Panc1 (cell line): Measurements from ENCODE around the gene DIP2C. TPM values are rescaled to one million over a fixed set of nuclear protein-coding genes. Genes with fewer than 3 reads are reported as not detected.
A peak's percentile ranks its signal among the peaks of the same experiment; 100 is the strongest.

Experiments
- ATAC-seq: fragments of 200-7000 bp; cut with Tn5 transposase; 2 replicates; pipeline ENCODE4 v1.9.1; 2020; ENCODE audit warnings: mild to moderate bottlenecking, moderate library complexity
- BruUV-seq: library from RNA; stranded (reverse); fragments of 400-500 nt; replicated peaks from 2 replicates; lab custom pipeline; 2021; lab: Mats Ljungman, UMichigan
- CTCF ChIA-PET: fragments of 300-600 bp; sonication (Branson Sonifier 250); formaldehyde crosslinking; loops from one replicate; lab custom pipeline; 2022; ENCODE audit warnings: antibody characterized with exemption; lab: Charles Lee
- POLR2A ChIA-PET: fragments of 300-600 bp; sonication (Branson Sonifier 250); formaldehyde crosslinking; loops from one replicate; lab custom pipeline; 2022; ENCODE audit warnings: antibody characterized with exemption; lab: Charles Lee
- DNase-seq: peaks from one replicate; pipeline ENCODE4 v3.0.0-alpha.2; 2010; ENCODE audit warnings: low read depth, low spot score
- H3K27ac ChIP-seq: 2 replicates; pipeline ENCODE4 v1.5.1; 2011; ENCODE audit warnings: mild to moderate bottlenecking, low read length, inconsistent platforms
- H3K27me3 ChIP-seq: fragments of 200-500 bp; sonication (Bioruptor generic); 2 replicates; pipeline ENCODE4 v1.6.0; 2014; ENCODE audit warnings: low read length, inconsistent platforms; ENCODE audit not compliant: control insufficient read depth, insufficient read depth
- H3K36me3 ChIP-seq: fragments of 200-500 bp; sonication (Bioruptor generic); 2 replicates; pipeline ENCODE4 v1.5.1; 2014; ENCODE audit warnings: inconsistent platforms, mild to moderate bottlenecking, low read length, moderate library complexity; ENCODE audit not compliant: control insufficient read depth, insufficient read depth
- H3K4me1 ChIP-seq: 2 replicates; pipeline ENCODE4 v1.5.1; 2011; ENCODE audit warnings: inconsistent platforms, mild to moderate bottlenecking, low read length, moderate library complexity; ENCODE audit not compliant: control insufficient read depth, insufficient read depth
- H3K4me3 ChIP-seq, 2 experiments: 2 replicates each; pipeline ENCODE4 v1.5.1; 2011 to 2012; ENCODE audit warnings: low read depth in 2 of 2, low read length in 2 of 2, mild to moderate bottlenecking in 2 of 2, inconsistent platforms in 1 of 2, moderate library complexity in 1 of 2
- H3K9me3 ChIP-seq: fragments of 200-500 bp; sonication (Bioruptor generic); 2 replicates; pipeline ENCODE4 v1.5.1; 2014; ENCODE audit warnings: low read depth, mild to moderate bottlenecking, inconsistent platforms, low read length, moderate library complexity; ENCODE audit not compliant: control insufficient read depth, insufficient read depth
- CTCF ChIP-seq: fragments of 450-650 bp; IDR thresholded peaks from 2 replicates; pipeline ENCODE4 v1.5.1; 2017; ENCODE audit warnings: mild to moderate bottlenecking
- POLR2AphosphoS5 ChIP-seq: IDR thresholded peaks from 2 replicates; pipeline ENCODE4 v1.6.1; 2012; ENCODE audit warnings: mild to moderate bottlenecking, low read depth, low read length, moderate library complexity
- REST ChIP-seq, 2 experiments: IDR thresholded peaks; 2 replicates each; pipeline ENCODE4 v1.6.1; 2011 to 2012; ENCODE audit warnings: low read depth in 2 of 2, control low read depth in 1 of 2, low read length in 1 of 2, mild to moderate bottlenecking in 1 of 2, moderate library complexity in 1 of 2; ENCODE audit not compliant: insufficient read depth in 1 of 2
- SIN3A ChIP-seq: IDR thresholded peaks from 2 replicates; pipeline ENCODE4 v1.6.1; 2012; ENCODE audit warnings: low read depth, mild to moderate bottlenecking, low read length, moderate library complexity, borderline replicate concordance; ENCODE audit not compliant: insufficient read depth
- TCF7L2 ChIP-seq: IDR thresholded peaks from 2 replicates; pipeline ENCODE4 v1.6.1; 2011; ENCODE audit warnings: mild to moderate bottlenecking, low read depth, low read length, inconsistent platforms
- in situ Hi-C: cut with HindIII; loops from 2 replicates; pipeline ENCODE4 v1.10.0; 2016; ENCODE audit warnings: low sequenced_read_pairs, low pct_unique_long_range_greater_than_20kb
- intact Hi-C: fragments of 100-400 bp; cut with micrococcal nuclease; formaldehyde crosslinking; loops from one replicate; pipeline ENCODE4 v1.10.0; 2022; ENCODE audit not compliant: unreplicated experiment
- total RNA-seq: library from RNA; stranded (reverse); gene quantifications from one replicate; pipeline ENCODE4 v1.2.1, GENCODE V29; 2021; ENCODE audit not compliant: unreplicated experiment

DIP2C gene
- total RNA-seq, 1 experiment from 2014 or later: 13.2 TPM

GRCh38 chr10:239109-239508 lies 450.4 kb downstream of the DIP2C start:
- H3K4me1 ChIP-seq: no peaks in the 10 kb centered on the region
- peaks cover 2% of the 10 kb centered on the region; the same call in 1 of the 2 replicates for H3K36me3 ChIP-seq
- ChIA-PET CTCF (no interaction called here), POLR2A (no interaction called here)
- in situ Hi-C loops (no loop called here), intact Hi-C loops (no loop called here)
- no peaks in the 10 kb centered on the region for H3K27me3 ChIP-seq
- peak; percentile 7 for DNase-seq
- TF ChIP-seq POLR2AphosphoS5: no peak
- no peak for TF ChIP-seq SIN3A
- no peak for TF ChIP-seq TCF7L2
- no peak for TF ChIP-seq REST (IDR thresholded peaks at IDR 0.05; ENCODE audit: insufficient read depth in 1 of 2, low read depth in 2 of 2, low read length in 1 of 2)
- TF ChIP-seq CTCF: no peak; the same call in 1 of the 2 replicates
- no peak for ATAC-seq
- no TSS peak for BruUV-seq
- H3K27ac ChIP-seq: no peak overlapping the region
- no peaks in the 10 kb centered on the region for H3K9me3 ChIP-seq
- H3K4me3 ChIP-seq: no peak overlapping the region

DNA sequence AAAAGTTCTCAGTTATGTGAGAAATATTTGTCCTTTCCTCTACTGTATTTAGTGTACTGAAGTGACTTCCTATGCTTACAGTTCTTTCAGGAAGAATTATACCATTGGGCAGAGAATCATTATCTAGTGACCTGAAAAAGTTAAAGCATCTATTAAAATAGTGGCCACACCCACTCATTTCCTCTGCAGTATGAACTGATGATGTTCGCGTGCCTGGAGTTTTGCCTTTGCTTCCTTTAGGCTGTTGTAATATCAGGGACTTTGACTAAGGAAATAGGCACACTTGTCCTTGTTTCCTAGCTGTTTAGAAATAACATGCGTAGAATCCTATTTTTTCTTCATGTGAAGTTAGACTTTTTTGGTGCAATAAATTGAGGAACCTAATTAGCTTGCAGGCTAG lies 453.6 kb downstream of the DIP2C start:
- intact Hi-C loops (no loop called here), in situ Hi-C loops (no loop called here)
- DNase-seq (no peak), ATAC-seq (no peak)
- H3K4me3 ChIP-seq: no peak overlapping the region
- H3K9me3 ChIP-seq: no peaks in the 10 kb centered on the region
- ChIA-PET POLR2A (no interaction called here), CTCF (no interaction called here)
- no peak overlapping the region for H3K27ac ChIP-seq
- no peak for TF ChIP-seq TCF7L2
- no peak for TF ChIP-seq POLR2AphosphoS5
- no peak for TF ChIP-seq CTCF
- H3K4me1 ChIP-seq: no peaks in the 10 kb centered on the region
- BruUV-seq: no TSS peak
- no peaks in the 10 kb centered on the region; the same call in 1 of the 2 replicates for H3K36me3 ChIP-seq
- H3K27me3 ChIP-seq: no peaks in the 10 kb centered on the region
